Fibroblast of skin of back (primary cell): Measurements from ENCODE around the gene PSTK. TPM values are rescaled to one million over a fixed set of nuclear protein-coding genes. Genes with fewer than 3 reads are reported as not detected.

Experiments used
- DNase-seq: peaks from one replicate; pipeline ENCODE4 v3.0.0-alpha.2; 2013
- polyA plus RNA-seq, 2 experiments: library from polyadenylated mRNA; unstranded; fragments of 120-200 nt; gene quantifications; one replicate each; pipeline ENCODE4 v1.2.1, GENCODE V29; 2013; ENCODE audit not compliant: insufficient read length in 2 of 2

Gene PSTK, protein sequence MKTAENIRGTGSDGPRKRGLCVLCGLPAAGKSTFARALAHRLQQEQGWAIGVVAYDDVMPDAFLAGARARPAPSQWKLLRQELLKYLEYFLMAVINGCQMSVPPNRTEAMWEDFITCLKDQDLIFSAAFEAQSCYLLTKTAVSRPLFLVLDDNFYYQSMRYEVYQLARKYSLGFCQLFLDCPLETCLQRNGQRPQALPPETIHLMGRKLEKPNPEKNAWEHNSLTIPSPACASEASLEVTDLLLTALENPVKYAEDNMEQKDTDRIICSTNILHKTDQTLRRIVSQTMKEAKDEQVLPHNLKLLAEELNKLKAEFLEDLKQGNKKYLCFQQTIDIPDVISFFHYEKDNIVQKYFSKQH
- 3.9 TPM for polyA plus RNA-seq (2013, experiment 1 of 2; ENCODE audit: insufficient read length)
- 2.8 TPM for polyA plus RNA-seq (2013, experiment 2 of 2; ENCODE audit: insufficient read length)

DNA sequence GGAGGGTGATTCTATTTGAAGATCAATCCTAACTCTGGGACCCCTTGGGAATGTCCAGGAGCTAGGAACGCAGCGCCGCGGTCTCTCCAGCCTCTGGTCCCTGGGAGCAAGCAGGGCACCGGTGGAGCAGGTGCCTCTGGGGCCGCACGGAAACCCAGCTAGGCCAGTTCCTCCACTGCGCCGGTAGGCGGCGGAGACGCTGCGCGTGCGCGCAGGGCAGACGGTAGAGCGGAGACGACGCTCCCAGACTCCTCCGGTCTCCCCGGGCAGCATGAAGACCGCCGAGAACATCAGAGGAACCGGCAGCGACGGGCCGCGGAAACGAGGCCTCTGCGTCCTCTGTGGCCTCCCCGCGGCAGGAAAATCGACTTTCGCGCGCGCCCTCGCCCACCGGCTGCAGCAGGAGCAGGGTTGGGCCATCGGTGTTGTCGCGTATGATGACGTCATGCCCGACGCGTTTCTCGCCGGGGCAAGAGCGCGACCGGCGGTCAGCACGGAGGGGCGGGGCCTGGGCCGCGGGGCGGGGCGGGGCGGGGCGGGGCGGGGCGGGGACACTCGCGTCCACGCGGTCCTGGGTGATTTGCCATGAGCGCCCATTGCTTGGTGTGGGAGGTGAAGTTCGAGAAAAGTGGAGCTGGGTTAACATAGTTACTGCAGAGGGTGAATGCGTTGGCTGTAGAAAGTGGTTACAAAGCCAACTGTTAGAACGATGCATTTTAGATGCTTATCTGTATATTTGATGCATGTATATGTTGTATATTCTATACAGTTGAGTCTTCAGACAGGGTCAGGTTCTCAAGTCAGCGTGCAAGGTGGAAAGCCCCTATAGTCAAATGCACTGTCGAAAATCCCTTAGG, at the start of gene PSTK:
Gene PSTK, plus strand, starts transcription at position 193 of the 857 bp plus-strand sequence. Its CDS starts 79 bp downstream, at position 272.
- peak; percentile 91 for DNase-seq

DNA sequence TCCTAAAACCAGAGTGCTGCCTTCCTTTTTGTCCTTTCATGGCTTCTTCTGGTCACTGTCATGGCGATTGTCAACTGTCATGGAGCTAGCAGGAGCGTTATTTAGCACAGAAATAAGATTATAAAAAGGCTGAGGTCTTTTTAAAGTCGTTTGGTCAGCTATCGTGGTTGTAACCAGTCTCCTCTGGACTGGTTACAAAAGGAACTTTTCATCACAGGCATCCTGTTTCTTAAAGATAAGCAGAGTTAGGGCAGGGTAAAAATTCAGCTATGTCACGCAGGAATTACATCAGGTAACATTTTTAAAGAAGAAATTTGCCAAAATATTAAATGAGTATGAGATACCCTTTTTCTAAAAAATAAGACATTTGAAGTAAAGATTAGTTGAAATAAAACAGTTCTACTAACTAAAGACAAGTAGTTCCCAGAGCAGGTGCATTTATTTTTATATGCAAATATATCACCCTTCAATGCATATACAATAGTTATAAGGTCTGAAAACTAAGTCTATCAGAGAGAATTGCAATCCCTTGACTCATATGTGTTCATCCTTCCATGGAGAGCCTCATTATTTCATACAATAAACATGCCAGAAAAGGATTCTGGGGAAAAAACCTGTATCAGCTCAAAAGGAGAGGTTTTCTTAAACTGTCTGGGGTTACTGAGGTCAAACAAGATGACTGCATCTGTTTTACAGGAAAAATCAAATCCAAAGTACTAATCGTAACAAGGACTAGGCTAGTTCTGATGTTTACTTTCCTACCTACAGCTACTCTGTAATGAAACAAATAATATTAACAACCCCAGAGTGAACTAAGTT, 48.9 kb upstream of the PSTK start:
- peak; percentile 16 for DNase-seq

DNA sequence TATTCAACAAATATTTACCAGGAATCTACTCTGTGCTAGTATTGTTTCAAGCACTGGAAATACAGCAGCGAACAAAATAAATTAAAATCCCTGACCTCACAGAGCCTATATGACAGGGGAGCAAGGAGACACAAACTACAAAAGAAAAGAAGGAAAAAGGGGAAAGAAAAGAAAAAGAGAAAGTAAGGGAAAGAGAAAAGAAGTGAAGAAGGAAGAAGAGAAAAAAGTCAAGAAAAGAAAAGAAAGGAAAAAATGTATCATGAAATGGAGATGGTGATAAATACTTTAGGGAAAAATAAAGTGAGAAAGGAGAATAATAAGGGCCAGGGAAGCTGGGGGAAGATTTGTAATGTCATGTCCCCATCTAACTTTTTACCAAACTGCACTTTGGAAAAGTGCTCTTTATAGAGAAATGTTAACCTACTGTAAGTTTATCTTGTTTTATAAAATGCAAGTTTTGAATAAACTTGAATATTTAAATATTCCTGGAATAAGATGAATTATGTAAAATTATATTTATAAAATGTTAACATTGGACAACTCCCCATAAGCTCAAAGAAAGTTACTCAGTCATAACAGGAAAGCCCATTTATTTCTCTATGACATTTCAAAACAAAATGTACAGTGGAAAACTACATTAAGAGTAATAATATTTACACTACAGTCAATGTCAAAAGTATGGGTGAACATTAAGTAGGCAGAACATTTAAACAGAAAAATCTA, 40.9 kb upstream of the PSTK start:
- no peak for DNase-seq

DNA sequence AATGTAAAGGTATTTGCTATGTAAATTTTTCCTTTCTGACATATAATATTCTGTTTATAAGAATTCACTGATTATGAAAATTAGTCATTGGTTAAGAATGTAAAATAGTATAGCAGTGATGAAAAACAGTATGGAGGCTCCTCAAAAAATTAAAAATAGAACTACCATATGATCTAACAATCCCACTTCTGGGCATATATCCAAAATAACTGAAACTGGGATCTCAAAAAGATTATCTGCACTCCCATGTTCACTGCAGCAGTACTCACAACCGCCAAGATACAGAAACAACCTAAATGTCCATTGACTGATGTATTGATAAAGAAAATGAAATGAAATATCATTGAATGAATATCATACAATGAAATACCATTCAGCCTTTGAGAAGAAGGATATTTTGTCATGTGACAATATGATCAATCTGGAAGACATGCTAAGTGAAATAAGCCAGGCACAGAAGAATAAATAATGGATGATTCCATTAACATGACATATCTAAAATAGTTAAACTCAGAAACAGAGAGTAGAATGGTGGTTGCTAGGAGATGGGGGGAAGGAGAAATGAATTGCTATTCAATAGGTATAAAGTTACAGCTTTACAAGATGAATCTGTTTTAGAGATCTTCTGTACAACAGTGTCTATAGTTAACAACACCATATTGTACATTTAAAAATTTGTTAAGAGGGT, 40.2 kb upstream of the PSTK start:
- peak; percentile 93 for DNase-seq

DNA sequence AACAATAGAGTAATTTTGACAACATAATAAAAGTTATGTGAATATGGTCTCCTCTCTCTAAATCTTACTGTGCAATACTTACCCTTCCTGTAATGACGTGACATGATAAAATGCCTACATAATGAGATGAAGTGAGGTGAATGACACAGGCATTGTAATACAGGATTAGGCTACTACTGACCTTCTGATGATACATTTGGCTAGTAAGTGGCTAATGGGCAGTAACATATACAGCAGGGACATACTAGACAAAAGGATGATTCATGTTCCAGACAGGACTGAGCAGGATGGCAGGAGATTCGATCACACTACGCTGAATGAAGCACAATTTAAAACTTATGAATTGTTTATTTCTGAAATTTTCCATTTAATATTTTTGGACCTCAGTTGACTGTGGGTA, 30.9 kb upstream of the PSTK start:
- no peak for DNase-seq

DNA sequence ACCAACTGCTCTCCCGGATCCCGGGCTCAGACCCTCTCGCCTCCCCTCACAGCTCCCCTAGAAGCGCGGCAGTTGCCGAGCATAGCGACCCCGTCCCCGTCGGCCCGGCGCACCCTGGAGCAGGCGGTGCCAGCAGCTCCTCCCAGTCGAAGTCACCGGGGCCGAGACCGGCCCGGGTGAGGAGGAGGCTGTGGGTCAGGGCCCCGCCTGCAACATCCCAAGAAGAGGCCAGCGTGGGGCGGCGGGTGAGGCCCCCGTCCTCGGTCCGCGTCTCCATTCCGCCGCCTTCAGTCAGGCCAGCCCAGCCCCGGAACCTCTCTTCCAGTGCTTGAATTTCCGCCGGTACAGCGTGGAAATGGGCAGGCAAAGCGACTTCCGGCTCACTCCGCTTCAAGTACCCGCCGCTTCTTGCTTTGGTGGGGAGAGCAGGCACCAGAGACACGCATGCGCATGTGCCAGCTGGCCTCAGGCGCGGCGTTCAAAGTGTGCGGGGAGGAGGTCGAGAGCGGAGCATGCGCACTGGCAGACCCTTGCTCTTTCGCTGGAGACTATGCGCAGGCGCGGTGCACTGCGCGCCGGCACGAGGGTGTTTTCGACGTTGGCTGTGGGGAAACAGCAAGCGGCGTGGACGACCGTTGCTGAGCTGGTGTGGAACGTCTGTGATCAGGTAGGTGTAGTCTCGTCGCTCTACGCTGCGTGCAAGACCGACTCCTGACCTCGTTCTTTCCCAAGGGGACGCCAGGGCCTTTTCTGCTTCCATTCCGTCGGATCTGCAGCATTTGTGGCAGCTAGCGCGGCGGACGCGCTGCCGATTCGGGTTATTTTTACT, 26.1 kb upstream of the PSTK start, which contains the start of gene C10orf88:
Gene C10orf88, minus strand, starts transcription at position 326 of the 829 bp plus-strand sequence. Its CDS starts 49 bp downstream, at position 277.
- peak; percentile 99 for DNase-seq

DNA sequence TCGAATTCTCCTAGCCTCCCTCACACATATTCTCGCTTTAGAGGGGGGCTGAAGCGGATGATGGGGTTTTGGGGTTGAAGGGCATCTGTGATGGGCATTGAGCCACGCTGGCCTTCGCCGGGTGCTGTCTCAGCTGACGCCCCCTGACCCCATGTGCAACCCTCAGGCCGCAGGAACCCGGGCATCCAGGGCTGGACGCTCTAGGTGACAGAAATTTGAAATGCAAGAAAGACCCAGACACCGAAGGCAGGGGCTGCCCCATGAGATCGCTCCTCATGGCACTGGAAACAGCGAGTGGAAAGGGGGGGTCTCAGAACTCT, 25.5 kb upstream of the PSTK start:
- no peak for DNase-seq

DNA sequence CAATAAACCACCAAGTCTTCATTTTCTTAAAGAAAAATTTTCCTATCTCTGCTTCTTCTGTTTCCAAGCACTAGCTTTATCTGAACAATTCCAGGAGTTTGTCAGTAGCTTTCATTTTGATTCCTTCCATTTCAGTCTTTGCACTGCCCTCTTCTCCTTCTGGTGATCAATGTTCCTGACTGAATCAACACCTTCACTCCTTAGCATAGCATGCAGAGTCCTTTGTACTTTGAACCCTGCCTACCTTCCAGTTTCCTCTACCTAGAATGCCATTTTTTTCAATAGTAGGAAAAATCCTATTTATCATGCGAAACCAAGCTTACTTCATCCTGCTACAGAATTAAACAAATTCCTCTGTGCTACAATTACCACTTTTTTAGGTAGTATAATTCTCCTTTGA, 24.3 kb upstream of the PSTK start:
- DNase-seq: no peak

DNA sequence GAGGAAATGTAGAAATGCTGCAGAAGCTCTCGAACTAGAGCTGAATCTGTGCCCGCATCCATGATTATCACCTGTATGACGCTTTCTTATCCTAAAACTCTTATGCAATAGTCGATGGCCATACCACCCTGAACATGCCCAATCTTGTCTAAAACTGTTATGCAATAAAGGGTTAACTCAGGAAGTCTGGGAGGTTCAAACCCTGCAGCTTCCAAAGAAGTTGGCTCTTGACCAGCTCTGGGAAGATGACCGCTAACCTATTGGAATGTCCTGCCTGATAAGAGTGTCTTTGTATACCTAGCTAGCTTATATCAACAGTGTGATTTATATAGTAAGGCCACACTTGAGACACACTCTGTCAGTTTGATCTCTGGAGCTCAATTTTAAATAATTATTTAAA, 22.7 kb upstream of the PSTK start:
- DNase-seq: peak; percentile 14

DNA sequence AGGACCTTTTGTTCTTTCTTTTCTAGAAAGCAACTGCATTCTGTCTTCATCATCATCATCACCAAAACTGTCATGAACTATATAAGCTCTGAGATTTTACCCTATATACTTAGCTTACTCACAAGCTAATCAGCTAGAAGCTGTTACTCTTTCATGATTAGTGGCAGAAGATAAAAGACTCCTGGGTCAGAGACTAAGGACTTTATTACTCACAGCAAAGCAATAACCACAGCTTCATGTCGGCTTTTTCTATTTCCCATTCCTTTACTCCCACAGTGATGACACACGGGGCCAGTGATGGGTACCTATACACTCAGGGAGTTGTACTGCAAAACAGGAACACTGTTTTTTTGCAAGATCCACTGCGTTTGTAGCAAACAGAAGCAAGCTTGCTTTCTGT, 17.8 kb upstream of the PSTK start:
- DNase-seq: no peak

DNA sequence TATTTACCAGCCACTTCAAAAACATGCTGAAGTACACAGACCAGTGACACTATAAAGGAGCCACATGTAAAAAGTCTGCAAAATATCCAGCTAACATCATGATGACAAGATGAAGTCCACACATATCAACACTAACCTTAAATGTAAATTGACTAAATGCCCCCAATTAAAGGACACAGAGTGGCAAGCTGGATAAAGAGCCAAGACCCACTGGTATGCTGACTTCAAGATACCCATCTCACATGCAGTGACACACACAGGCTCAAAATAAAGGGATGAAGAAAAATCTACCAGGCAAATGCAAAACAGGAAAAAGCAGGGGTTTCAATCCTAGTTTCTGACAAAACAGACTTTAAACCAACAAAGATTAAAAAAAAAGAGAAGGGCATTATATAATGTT, 13.3 kb upstream of the PSTK start:
- DNase-seq: no peak

DNA sequence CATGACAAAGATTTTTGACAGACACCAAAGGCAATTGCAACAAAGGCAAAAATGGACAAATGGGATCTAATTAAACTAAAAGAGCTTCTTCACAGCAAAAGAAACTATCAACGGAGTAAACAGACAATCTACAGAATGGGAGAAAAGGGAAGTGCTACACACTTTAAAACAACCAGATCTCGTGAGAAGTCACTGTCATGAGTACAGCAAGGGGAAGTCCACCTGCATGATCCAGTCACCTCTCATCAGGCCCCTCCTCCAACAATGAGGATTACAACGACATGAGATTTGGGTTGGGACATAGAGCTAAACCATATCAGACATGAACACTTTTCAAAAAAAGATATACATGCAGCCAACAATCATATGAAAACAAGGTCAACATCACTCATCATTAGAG, 11.5 kb upstream of the PSTK start:
- no peak for DNase-seq

DNA sequence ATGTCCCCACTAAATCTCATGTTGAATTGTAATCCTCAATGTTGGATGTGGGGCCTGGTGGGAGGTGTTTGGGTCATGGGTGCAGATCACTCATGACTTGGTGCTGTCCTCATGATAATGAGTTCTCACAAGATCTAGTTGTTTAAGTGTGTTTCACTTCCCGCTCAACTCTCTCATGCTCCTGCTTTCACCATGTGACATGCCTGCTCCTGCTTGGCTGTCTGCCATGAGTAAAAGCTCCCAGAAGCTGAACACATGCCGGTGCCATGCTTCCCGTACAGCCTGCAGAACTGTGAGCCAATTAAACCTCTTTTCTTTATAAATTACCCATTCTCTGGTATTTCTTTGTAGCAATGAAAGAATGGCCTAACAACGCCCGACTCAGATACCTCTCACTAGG, 6.2 kb upstream of the PSTK start:
- no peak for DNase-seq

DNA sequence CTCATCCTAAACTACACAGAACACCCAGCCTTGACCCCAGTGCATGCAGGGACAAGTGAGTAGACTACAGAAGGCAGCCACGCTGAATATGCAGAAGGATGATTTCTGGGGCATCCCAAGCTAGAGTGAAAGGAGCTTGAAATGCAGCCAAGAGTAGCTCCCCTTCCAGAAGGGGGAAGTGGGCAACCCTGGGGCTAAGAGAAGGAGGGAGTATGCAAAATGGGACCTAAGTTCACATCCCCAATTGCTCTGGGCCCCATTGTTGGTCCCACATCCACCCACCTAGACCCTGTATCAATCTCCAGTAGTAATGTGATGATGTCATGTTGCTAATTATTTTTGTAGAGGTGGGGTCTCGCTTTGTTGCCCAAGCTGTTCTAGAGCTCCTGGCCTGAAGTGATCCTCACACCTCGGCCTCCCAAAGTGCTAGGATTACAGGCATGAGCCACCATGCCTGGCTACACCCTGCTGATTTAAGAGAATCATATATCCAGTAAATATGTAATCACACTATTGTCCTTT, 5.6 kb upstream of the PSTK start:
- no peak for DNase-seq

DNA sequence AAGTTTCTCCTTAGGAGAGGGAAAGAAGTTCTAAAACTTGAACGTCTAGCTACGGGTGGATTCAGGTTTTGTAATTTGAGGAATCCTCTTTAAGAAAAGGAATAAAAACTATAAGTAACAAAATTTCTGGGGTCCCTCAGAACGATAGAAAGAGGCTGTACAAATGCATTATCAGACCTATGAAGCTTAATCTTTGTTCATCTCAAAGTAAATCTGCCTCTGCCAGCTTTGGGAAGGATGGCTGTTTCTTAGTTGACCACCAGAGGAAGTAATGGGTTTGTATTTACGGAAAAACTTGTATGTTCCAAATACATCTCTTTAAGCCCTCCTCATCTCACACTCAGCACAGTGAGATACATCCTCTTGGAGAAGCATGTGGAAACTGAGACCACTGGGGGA, 864 bp downstream of the PSTK start:
- DNase-seq: peak; percentile 50

DNA sequence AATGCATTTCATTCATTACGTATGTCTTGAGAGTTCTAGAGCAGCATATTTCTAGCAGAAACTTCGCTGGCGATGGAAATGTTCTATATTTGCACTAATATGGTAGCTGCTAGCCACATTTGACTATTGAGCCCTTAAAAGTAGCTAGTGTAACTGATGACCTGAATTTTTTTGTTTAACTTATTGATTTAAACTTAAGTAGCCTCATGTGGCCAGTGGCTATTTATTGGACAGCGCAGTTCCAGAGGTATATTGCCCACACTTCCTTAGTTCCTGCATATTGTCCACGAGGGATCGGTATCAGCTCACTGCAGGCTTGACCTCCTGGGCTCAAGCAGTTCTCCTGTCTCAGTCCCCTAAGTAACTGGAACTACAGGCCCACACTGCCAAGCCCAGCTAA, 3.7 kb downstream of the PSTK start:
- no peak for DNase-seq

DNA sequence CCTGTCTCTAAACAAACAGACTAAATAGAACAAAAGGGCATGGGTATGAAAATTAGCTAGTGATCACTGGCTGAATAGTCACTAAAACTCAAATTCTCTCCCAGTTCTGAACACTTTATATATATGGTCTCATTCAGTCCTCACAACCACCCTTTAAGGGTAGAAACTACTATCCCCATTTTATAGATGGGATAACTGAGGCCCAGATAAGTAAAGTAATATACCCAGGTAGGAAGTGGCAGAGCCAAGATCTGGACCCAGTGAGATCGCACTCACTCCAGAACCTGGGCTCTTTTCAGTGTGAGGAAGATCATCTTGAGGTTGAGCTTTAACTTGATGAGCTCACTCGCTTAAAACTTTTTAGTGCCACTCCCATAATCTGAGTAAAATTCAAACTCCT, 4.5 kb downstream of the PSTK start:
- no peak for DNase-seq

DNA sequence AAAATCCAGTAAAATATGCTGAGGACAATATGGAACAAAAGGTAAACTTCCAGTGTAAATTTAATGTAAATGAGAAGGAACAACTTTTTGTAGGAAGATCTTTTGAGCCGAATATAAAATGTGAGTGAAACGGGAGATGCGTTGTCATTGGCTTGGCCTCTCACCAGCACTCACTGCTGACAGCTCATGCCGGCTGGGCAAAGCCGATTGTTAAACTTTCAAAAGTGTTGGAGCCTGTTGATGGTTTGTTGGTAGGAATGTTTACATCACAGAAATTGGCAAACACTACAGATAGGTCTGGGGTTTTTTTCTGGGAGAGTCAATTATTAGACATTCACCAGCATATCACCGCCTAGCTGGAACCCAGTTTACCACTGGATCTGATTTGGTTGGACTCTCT, 6.1 kb downstream of the PSTK start:
- DNase-seq: no peak

DNA sequence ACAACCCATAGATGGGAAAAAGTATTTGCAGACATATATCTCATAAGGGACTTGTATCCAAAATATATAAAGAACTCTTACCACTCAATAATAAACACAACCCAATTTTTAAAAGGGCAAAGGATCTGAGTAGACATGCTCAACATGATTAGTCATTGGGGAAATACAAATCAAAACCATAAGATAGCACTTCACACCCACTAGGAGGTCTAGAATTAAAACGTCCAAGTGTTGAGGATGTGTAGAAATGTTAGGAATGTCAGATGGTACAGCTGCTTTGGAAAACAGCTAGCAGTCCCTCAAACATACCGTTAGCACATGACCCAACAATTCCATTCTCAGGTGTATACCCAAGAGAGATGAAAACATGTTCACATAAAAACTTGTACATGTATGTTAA, 8.3 kb downstream of the PSTK start:
- DNase-seq: peak; percentile 50

DNA sequence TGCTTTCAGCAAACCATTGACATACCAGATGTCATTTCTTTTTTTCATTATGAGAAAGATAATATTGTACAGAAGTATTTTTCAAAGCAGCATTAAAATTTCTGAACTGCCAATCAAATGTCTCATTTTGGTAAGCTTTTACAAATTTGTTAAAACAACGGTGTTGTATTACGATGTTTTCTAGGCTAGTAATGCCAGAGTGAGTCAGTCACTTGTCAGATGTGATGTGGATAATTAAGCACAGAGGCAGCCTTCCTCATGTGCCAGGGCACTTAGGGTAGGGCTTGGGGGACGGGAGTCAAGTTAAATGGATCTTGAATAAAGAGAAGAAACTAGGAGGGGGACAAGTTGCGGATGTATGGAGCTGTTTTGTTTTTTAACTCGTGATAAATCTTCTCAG, 10.1 kb downstream of the PSTK start:
- DNase-seq: no peak
